ENCODE results near the gene CARMIL1.

The CARMIL1 gene

DNA sequence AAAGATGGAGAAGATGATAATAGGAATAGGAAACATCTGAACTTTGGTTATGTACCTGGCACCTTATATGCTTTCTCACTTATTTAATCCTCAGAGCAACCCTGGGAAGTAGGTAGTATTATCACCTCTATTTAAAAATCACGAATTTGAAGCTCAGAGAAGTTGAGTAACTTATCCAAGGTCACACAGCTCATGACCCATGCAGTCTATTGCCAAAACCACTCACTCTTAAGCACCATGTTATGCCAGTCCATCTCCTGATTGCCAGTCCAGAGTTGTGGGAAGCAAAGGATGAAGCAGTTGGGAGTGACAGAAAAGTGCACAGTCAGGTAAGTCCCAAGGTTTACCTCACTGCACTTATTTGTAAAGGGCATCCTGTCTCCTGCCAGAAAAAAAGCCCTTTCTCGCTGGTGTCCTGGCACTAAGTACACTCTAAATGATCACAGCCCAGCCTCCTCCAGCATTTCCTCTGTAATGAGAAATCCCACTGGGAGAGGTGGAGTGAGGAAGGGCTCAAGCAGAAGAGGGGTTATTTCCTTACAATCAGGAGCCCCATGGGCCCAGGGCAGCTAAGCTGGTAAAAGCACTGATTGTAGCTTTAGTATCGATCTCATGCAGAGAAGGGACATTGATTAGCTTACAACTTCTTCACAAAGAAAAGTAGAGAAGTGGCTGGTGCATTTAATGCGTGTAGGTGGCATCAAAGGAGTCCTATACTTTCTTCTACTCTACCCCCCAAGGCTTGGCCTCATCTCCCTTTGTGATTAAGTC is 351.5 kb downstream of the CARMIL1 start:
- DNase-seq, result peak; percentile 18

GRCh38 chr6:25635886-25636317 is 356.7 kb downstream of the CARMIL1 start:
- DNase-seq, result peak; percentile 20

- DNase-seq, result no peak
Observed at GRCh38 chr6:25637211-25637610, 358.0 kb downstream of the CARMIL1 start.

- DNase-seq, result peak; percentile 21
Observed at GRCh38 chr6:25637960-25638434, 358.8 kb downstream of the CARMIL1 start.

DNA sequence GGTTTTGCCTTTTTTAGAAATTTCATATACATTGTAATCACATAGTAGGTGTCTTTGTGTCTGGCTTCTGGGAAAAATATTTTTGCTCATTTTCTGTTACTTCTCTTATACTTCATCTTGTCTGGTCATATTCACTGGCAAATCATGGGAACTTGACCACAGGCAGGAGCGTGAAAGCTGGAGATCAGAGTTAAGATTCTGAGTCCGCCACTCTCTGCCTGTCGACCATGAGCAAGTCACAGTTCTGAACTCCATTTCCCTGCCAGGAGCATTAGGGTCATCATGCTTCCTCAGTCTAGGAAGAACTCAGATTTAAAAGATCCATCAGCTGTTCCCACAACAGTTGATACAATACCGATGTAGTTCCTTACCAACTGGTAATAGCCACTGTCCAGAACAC is 360.5 kb downstream of the CARMIL1 start:
- DNase-seq, result no peak

- no peak for DNase-seq
Observed at GRCh38 chr6:25640446-25640845, 361.3 kb downstream of the CARMIL1 start.

- DNase-seq, result peak; percentile 21
Observed at GRCh38 chr6:25640891-25641290, 361.7 kb downstream of the CARMIL1 start.

DNA sequence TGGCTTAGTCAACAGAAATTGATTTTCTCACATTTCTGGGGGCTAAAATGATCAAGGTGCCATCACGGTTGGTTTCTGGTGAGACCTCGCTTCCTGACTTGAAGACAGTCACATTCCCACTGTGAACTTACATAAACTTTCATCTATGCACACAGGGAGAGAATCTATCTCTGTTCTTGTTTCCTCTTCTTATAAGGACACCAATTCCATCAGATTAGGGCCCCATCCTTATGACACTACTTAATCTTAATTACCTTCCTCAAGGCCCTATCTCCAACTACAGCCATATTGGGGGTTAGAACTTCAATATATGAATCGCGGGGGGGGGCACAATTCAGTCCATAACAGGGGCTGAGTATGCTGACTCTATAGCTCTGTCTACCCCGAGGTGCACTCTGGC is 362.2 kb downstream of the CARMIL1 start:
- DNase-seq, result no peak

- DNase-seq, result no peak
Observed at GRCh38 chr6:25641940-25642666, 362.9 kb downstream of the CARMIL1 start.

GRCh38 chr6:25642667-25643328 is 363.6 kb downstream of the CARMIL1 start:
- no peak for DNase-seq

GRCh38 chr6:25645916-25646315 is 366.7 kb downstream of the CARMIL1 start:
- DNase-seq, result no peak

DNA sequence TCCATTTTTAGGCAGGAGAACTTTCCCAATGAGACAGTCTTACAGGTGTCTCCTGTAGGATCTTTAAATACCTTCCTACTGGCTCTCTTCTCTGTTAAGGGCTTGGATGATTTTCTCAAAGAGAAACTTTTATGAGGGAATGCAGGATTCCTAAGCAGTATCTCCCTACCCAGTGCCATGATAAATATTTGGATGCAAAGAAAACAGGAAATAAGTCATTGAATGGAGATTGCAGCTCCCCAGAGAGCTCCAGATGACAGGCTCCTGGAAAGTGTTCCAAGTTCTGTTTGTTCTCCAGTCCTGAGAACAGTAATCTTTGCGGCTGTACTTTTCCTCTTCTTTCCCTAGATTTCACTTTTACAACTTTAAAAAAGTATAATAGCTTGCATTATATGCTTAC is 370.4 kb downstream of the CARMIL1 start:
- DNase-seq, result no peak

GRCh38 chr6:25652007-25652515 is 372.9 kb downstream of the CARMIL1 start, which contains the start of gene SCGN:
TSS of gene SCGN (plus strand) at chr6:25652215. CDS start at chr6:25652404, 189 bp downstream.
- peak; percentile 82 for DNase-seq

DNA sequence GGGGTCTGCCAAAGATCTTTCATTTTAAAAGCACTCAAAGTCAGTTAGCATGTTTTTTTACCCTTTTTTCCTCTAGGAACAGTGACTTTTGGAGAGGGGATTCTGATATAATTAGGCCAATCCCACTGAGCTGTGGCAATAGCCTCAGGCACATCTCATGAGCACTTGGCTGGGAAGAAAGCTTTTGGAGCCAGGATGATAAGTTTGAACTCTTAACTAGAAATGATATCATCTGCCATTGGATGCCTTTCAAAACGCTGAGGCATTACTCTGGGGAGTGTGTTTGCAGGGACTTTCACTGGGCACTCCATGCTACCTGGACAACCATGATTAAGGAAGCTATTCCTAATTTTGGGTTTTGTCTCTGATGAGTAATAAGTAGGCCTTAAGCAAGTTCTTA is 376.5 kb downstream of the CARMIL1 start:
- no peak for DNase-seq

DNA sequence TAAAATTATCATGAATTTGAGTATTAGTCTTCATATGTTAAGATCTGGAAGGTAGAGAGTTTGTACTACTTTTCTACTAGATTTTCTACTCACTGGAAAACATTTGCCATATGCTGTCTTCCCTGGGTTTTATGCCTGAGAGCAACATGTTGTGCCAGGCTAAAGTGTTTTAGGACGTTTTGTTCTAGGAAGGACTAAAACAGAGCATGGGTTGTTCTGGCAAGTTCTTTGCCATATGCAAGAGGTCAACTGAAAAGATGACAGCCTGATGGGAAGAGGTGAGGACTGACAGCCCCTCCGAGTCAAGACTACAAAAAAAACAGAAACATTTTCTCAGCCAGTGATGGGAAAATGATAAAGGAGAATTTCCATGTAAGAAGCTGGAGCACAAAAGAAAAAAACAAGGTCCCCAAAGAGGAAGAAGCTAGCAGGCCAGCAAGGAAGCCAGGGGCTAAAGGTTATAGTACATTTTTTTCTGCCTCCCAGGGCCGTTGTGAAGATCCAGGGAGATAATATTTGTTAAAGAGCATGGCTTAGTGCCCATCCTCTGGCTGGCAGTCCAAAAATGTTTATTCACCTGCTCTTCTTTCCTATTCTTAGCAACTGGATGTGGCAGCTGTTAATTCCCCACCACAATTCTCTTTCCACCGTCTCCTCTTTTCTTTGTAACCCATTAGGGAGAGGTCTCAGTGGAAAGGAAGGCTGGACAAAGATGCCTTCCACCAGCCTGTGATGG is 380.6 kb downstream of the CARMIL1 start:
- DNase-seq, result no peak

DNA sequence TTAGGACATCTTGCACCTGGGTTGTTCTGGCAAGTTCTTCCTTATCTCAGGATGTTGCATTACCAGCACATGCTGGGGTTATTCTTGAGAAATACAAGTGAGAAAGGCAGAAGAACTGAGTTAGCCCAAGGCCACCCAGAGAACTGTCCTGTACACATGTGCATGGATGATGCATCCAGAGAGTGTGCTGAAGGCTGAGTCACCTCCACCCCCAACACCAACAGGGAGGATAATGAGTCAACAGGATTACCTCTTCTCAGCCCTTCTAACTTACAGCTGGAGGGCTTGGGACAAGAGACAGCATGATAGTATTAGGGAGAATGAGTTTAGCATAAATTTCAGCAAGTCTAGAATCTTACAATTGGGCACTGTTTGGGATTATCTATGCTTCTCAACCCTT is 381.3 kb downstream of the CARMIL1 start:
- DNase-seq, result no peak

GRCh38 chr6:25661129-25661779 is 382.1 kb downstream of the CARMIL1 start:
- DNase-seq, result no peak

DNA sequence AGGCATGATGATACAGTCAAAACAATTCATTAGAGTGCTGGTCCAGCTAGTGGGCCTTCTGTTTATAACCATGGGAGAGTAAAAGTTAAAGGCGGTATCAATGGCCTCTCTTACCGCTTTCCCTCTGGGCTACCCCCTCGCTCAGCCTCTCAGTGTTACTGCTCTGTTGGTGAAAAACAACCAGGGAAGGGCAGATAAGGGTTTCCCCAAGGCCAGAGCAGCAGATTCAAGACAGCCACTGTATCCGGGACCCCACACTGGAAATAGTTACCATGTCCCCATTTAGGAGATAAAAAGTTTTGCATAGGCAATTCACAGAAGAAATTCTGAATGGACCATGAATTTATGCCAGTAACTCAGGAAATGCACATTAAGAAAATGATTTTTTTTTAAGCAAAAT is 386.3 kb downstream of the CARMIL1 start:
- DNase-seq, result no peak

DNA sequence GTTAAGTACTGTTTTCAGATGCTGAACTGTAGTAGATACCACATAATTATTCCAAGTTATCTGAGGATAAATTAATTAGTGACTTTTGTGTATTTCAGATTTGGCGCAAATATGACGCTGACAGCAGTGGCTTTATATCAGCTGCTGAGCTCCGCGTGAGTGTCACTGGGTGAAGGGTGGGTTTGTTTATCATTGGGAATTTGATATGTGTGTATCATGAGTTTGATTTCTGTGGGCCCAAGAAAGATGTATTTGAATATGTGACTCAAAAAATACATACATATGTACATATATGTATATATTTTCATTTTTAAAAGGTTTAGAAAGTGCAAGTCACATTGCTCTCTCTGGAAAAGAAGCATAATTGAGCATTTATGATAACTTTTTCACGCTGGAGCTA is 390.2 kb downstream of the CARMIL1 start:
- DNase-seq, result no peak
